HG03108 (cell line): ENCODE measurements around the gene SSBP2.
"Not testable (repeated sequence)": the region's sequence is repeated elsewhere in the genome, so short reads cannot be mapped to it uniquely, and the experiment has no call there.

Experiments used
- ATAC-seq: cut with Tn5 transposase; IDR thresholded peaks from one replicate; pipeline ENCODE4 v1.9.1; 2021; ENCODE audit warnings: moderate library complexity; ENCODE audit not compliant: unreplicated experiment

The SSBP2 gene

GRCh38 chr5:81537905-81538547 is 212.9 kb downstream of the SSBP2 start:
- no peak for ATAC-seq

DNA sequence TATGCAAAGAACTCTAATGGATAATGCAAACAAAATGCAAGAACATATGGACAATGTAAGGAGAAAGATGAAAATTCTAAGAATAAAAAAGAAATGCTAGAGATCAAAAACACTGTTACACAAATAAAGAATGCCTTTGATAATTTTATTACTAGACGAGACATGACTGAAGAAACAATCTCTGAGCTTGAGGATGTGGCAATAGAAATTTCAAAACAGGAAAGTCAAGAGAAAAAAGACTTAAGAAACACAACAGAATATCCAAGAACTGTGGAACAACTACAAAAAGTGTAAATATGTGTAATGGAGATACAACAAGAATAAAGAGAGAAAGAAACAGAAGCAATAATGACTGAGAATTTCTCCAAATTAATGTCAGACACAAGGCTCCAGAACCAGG is 216.5 kb downstream of the SSBP2 start:
- ATAC-seq = no peak

GRCh38 chr5:81533629-81534405 is 217.1 kb downstream of the SSBP2 start:
- ATAC-seq = peak; percentile 54

GRCh38 chr5:81530919-81531318 is 220.0 kb downstream of the SSBP2 start:
- ATAC-seq = no peak

DNA sequence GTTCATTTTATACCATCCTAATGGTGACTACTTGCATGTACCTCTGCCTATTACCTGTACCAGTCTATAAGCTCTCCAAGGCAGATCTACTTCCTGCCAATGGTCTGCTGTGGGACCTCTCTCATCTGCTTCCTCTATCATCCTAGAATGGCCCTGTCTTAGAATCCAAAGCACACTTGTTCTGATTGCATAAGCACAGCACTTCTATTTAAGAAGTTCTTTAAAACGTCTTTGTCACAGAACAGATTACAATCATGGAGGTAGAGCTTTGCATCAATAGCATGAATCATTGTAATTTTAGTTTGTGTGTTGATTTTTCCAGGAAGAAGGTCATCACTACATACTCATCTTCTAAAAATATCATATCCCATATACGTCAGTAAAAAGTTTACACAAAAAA is 225.2 kb downstream of the SSBP2 start:
- no peak for ATAC-seq

GRCh38 chr5:81524015-81524414 is 226.9 kb downstream of the SSBP2 start:
- ATAC-seq = no peak

- ATAC-seq = no peak
These were observed 228.3 kb downstream of the SSBP2 start for GRCh38 chr5:81522571-81522970.

- ATAC-seq = no peak
These were observed 230.1 kb downstream of the SSBP2 start for GRCh38 chr5:81520769-81521168.

GRCh38 chr5:81519217-81519905 is 231.5 kb downstream of the SSBP2 start:
- no peak for ATAC-seq

- ATAC-seq = no peak
These were observed 233.4 kb downstream of the SSBP2 start for GRCh38 chr5:81517462-81517861.

GRCh38 chr5:81516091-81516490 is 234.8 kb downstream of the SSBP2 start:
- no peak for ATAC-seq

GRCh38 chr5:81513982-81514381 is 236.9 kb downstream of the SSBP2 start:
- no peak for ATAC-seq

- no peak for ATAC-seq
These were observed 237.4 kb downstream of the SSBP2 start for GRCh38 chr5:81513473-81513872.

GRCh38 chr5:81506900-81507588 is 243.9 kb downstream of the SSBP2 start:
- peak; percentile 93 for ATAC-seq

GRCh38 chr5:81506378-81506777 is 244.5 kb downstream of the SSBP2 start:
- ATAC-seq = no peak

DNA sequence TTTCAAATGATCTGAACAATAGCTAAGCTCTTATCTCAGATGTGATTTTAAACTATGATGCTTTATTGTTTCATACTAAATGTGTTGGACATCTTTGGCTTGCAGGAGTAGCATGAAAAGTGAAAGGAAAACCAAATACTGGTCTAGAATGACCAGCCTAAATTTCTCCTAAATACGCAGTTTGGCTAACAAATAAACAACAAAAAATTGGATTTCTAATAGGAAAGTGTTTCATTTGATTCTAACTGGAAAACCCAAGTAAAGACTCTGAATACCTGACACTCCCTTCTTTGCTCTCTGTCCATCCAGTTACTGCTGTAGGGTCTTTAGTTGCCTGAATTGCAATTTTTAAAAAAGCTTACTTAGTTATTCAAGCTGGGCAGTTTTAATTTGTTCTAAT is 245.2 kb downstream of the SSBP2 start:
- no peak for ATAC-seq

- not testable (repeated sequence) for ATAC-seq
These were observed 247.3 kb downstream of the SSBP2 start for GRCh38 chr5:81503602-81504001.

DNA sequence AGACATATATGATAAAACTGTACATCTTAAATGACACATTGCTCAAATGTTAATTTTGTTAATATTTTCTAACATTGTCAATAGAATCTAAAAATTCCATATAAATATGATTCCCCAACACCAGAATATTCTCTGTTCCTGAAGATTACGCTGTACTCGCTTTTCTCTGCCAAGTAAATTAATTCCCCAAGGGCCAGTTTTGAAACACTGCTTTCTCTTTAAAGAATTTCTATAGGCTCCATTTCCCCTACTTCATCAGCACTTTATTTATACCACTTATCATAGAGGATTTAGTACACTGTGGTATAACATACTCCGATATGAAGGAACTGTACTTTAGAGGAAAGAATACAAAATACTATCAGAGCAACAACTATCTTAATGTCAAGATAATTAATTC is 255.6 kb downstream of the SSBP2 start:
- no peak for ATAC-seq

GRCh38 chr5:81488862-81489261 is 262.0 kb downstream of the SSBP2 start:
- ATAC-seq = no peak

DNA sequence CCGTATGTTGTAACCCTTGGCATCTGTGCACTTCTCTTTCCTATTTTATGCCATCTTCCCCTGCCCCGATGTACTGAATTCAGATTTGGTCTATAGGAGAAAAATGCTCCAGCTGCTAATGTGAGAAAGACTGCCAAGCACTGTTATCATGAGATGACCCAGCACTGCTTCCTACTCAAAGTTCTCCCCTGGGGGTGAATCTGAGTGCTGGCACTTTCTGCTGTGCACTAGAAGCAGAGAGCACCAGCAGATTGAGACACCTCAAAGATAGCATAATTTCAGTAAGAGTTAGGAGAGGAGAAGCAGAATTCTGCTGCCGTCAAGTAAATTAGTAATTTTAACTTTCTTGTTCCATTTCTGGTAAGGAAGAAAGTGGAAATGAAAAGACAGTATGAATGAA is 264.2 kb downstream of the SSBP2 start:
- no peak for ATAC-seq

DNA sequence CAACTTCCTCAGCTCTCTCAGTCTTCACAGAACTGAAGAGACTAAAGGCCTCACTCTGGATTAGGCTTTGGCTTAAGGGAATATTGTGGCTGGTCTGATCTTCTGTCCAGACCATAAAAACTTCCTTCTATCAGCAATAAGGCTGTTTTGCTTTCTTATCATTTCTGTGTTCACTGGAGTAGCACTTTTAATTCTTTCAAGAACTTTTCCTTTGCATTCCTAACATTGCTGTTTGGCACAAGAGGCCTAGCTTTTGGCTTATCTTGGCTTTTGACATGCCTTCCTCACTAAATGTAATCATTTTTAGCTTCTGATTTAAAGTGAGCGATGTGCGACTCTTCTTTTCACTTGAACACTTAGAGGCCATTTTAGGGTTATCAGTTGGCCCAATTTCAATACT is 268.3 kb downstream of the SSBP2 start:
- ATAC-seq = no peak
